Measurements from ENCODE around the gene SMURF1.

Gene SMURF1

DNA sequence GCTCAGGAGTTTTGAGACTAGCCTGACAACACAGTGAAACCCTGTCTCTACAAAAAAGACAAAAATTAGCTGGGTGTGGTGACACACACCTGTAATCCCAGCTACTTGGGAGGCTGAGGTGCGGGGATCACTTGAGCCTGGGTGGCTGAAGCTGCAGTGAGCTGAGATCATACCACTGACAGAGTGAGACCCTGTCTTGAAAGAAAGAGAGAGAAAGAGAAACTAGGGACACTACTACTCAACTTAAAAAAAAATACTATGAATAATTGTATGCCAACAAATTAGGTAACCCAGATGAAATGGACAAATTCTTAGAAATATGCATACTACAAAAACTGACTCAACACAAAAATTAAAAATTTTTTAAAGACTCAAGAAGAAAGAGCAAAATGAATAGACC is 28.5 kb downstream of the SMURF1 start:
- no peak for FAIRE-seq

GRCh38 chr7:99112979-99113378 is 30.9 kb downstream of the SMURF1 start:
- FAIRE-seq, result no peak

More for the DNA sequence above, 28.5 kb downstream of the SMURF1 start:
- DNase-seq (ENCODE audit: insufficient read length, low spot score), result no peak
- TF ChIP-seq SPI1 (IDR thresholded peaks at IDR 0.05; ENCODE audit: low read depth, low read length) (no peak), TAF1 (IDR thresholded peaks at IDR 0.05; ENCODE audit: low read depth, low read length) (no peak), POU2F2 (IDR thresholded peaks at IDR 0.05; ENCODE audit: low read depth, low read length) (no peak), PAX5 (IDR thresholded peaks at IDR 0.05; ENCODE audit: insufficient read depth, low read length, severe bottlenecking) (no peak), POLR2AphosphoS5 (IDR thresholded peaks at IDR 0.05; ENCODE audit: low read depth, low read length) (no peak), POLR2A (IDR thresholded peaks at IDR 0.05; ENCODE audit: low read depth, low read length) (no peak)

DNA sequence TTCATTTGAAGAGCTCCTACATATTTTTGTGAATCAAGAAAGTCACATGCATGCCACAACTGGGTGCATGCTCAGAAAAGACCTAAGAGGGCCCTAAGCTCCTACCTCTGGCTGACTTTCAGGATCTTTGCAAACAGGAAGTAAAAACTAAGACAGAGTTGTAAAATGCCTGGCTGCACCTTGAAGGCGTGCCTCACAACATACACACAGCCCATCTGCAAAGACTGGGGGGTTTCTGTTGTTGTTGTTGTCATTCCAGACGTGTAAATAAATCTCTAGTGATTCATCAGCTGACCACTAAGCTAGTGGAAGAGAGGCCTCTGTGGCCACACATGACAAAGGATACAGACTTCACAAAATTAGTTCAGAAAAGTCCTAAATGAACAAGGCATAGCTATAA is 31.8 kb downstream of the SMURF1 start:
- no peak for TF ChIP-seq POLR2AphosphoS5 (IDR thresholded peaks at IDR 0.05; ENCODE audit: low read depth, low read length)
- no peak for TF ChIP-seq TAF1 (IDR thresholded peaks at IDR 0.05; ENCODE audit: low read depth, low read length)
- peak; percentile 88 for FAIRE-seq
- peak; percentile 14 for DNase-seq (ENCODE audit: insufficient read length, low spot score)

More at GRCh38 chr7:99112979-99113378, 30.9 kb downstream of the SMURF1 start:
- TF ChIP-seq POLR2AphosphoS5 (IDR thresholded peaks at IDR 0.05; ENCODE audit: low read depth, low read length), result no peak
- TF ChIP-seq TAF1 (IDR thresholded peaks at IDR 0.05; ENCODE audit: low read depth, low read length), result no peak
- no peak for TF ChIP-seq POLR2A (IDR thresholded peaks at IDR 0.05; ENCODE audit: low read depth, low read length)
- no peak for TF ChIP-seq PAX5 (IDR thresholded peaks at IDR 0.05; ENCODE audit: insufficient read depth, low read length, severe bottlenecking)
- TF ChIP-seq POU2F2 (IDR thresholded peaks at IDR 0.05; ENCODE audit: low read depth, low read length), result no peak
- TF ChIP-seq SPI1 (IDR thresholded peaks at IDR 0.05; ENCODE audit: low read depth, low read length), result no peak
- DNase-seq (ENCODE audit: insufficient read length, low spot score), result no peak

DNA sequence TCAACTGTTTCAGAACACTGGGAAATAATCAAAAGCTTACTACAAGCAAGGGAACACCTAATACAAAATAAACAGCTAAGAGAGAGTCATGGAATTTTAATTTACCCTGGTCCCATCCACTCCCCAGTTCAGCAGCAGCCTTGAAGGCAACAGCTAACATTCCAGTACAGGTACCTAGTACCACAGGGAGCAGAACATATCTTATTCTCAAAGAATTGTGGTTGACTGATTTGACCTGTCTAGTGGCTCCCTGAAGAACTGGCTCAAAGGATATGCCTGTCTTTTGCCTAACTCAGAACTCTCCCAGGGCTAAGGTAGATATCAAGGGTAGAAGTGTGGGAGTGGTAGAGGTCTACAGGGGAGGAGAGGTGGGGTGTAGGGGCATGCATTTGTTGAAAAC is 32.3 kb downstream of the SMURF1 start:
- TF ChIP-seq PAX5 (IDR thresholded peaks at IDR 0.05; ENCODE audit: insufficient read depth, low read length, severe bottlenecking) (no peak), TAF1 (IDR thresholded peaks at IDR 0.05; ENCODE audit: low read depth, low read length) (no peak), POLR2AphosphoS5 (IDR thresholded peaks at IDR 0.05; ENCODE audit: low read depth, low read length) (no peak), POLR2A (IDR thresholded peaks at IDR 0.05; ENCODE audit: low read depth, low read length) (no peak), POU2F2 (IDR thresholded peaks at IDR 0.05; ENCODE audit: low read depth, low read length) (no peak), SPI1 (IDR thresholded peaks at IDR 0.05; ENCODE audit: low read depth, low read length) (no peak)
- DNase-seq (ENCODE audit: insufficient read length, low spot score) (no peak), FAIRE-seq (peak; percentile 38)

DNA sequence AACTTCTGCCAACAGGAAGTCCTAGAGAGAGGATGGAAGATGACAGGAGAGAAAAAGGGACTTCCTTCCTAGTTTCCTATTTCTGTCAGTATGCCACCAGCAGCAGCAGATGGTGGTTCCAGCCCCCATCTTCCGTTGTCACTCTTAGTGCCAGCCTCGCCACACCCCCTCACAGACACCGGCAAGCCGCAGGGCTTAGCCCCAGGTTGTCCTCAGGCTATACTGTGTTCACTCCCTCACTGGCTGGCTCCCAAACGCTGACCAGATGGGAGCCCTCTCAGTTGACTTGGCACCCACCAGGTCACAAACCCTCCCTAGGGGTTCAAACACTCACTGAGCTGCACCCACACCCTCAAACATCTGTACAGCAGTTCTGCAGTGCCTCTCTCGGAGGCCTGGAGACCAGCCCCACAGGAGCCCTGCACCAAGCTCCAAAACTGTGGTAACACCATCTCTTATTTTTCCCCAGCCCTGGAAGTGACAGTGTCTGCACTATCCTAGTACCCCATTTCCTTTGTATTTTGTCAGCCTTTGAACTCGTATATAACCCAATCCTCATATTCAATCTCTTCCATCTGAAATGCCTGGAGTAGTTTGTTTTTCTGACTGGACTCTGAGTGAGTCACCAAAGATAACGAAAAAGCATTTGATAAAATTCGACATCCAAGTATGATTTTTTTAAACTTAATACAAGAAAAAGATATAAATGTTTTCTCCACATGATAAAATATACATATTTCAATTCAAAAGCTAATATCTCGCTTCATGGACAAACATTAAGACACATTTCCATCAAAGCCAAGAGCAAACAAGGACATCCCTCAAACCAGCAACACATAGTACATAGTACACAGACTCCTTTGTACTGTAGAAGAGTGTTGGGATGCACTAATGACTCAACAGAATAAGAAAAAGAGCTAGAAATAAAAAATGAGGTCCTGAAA is 34.5 kb downstream of the SMURF1 start:
- TF ChIP-seq POLR2A (IDR thresholded peaks at IDR 0.05; ENCODE audit: low read depth, low read length) (no peak), TAF1 (IDR thresholded peaks at IDR 0.05; ENCODE audit: low read depth, low read length) (no peak), SPI1 (IDR thresholded peaks at IDR 0.05; ENCODE audit: low read depth, low read length) (no peak), PAX5 (IDR thresholded peaks at IDR 0.05; ENCODE audit: insufficient read depth, low read length, severe bottlenecking) (no peak), POU2F2 (IDR thresholded peaks at IDR 0.05; ENCODE audit: low read depth, low read length) (no peak)
- DNase-seq (ENCODE audit: insufficient read length, low spot score) (no peak), FAIRE-seq (no peak)

DNA sequence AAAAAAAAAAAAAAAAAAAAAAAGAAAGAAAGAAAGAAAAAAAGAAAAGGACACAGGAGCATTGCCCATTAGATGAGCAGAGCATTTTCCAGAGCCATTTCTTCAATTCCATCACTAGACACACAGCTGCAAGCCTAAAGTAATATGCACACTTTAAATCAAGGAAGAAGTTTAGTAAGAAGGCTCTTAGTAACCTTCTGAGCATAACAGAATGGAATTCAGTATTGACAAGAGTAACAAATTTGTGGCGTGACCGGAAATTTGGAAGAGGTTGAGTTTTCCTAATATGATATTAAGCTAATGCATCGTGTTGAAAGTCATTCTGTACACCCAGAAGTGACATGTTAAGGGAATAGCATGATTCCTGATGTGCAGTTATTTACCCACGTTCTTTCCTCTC is 35.3 kb downstream of the SMURF1 start:
- FAIRE-seq, result no peak
- no peak for DNase-seq (ENCODE audit: insufficient read length, low spot score)
- no peak for TF ChIP-seq POLR2A (IDR thresholded peaks at IDR 0.05; ENCODE audit: low read depth, low read length)
- TF ChIP-seq TAF1 (IDR thresholded peaks at IDR 0.05; ENCODE audit: low read depth, low read length), result no peak
- TF ChIP-seq POU2F2 (IDR thresholded peaks at IDR 0.05; ENCODE audit: low read depth, low read length), result no peak
- no peak for TF ChIP-seq PAX5 (IDR thresholded peaks at IDR 0.05; ENCODE audit: insufficient read depth, low read length, severe bottlenecking)
- TF ChIP-seq SPI1 (IDR thresholded peaks at IDR 0.05; ENCODE audit: low read depth, low read length), result no peak
- TF ChIP-seq POLR2AphosphoS5 (IDR thresholded peaks at IDR 0.05; ENCODE audit: low read depth, low read length), result no peak

- no peak for TF ChIP-seq POLR2A (IDR thresholded peaks at IDR 0.05; ENCODE audit: low read depth, low read length)
- TF ChIP-seq POU2F2 (IDR thresholded peaks at IDR 0.05; ENCODE audit: low read depth, low read length), result no peak
- TF ChIP-seq PAX5 (IDR thresholded peaks at IDR 0.05; ENCODE audit: insufficient read depth, low read length, severe bottlenecking), result no peak
- no peak for TF ChIP-seq TAF1 (IDR thresholded peaks at IDR 0.05; ENCODE audit: low read depth, low read length)
- TF ChIP-seq POLR2AphosphoS5 (IDR thresholded peaks at IDR 0.05; ENCODE audit: low read depth, low read length), result no peak
- no peak for TF ChIP-seq SPI1 (IDR thresholded peaks at IDR 0.05; ENCODE audit: low read depth, low read length)
- no peak for FAIRE-seq
- no peak for DNase-seq (ENCODE audit: insufficient read length, low spot score)
These were observed 37.1 kb downstream of the SMURF1 start for GRCh38 chr7:99106821-99107241.

GRCh38 chr7:99106411-99106810 is 37.5 kb downstream of the SMURF1 start:
- TF ChIP-seq POLR2A (IDR thresholded peaks at IDR 0.05; ENCODE audit: low read depth, low read length), result no peak
- no peak for TF ChIP-seq PAX5 (IDR thresholded peaks at IDR 0.05; ENCODE audit: insufficient read depth, low read length, severe bottlenecking)
- no peak for TF ChIP-seq SPI1 (IDR thresholded peaks at IDR 0.05; ENCODE audit: low read depth, low read length)
- no peak for TF ChIP-seq POU2F2 (IDR thresholded peaks at IDR 0.05; ENCODE audit: low read depth, low read length)
- TF ChIP-seq TAF1 (IDR thresholded peaks at IDR 0.05; ENCODE audit: low read depth, low read length), result no peak
- no peak for TF ChIP-seq POLR2AphosphoS5 (IDR thresholded peaks at IDR 0.05; ENCODE audit: low read depth, low read length)
- no peak for FAIRE-seq
- DNase-seq (ENCODE audit: insufficient read length, low spot score), result no peak

DNA sequence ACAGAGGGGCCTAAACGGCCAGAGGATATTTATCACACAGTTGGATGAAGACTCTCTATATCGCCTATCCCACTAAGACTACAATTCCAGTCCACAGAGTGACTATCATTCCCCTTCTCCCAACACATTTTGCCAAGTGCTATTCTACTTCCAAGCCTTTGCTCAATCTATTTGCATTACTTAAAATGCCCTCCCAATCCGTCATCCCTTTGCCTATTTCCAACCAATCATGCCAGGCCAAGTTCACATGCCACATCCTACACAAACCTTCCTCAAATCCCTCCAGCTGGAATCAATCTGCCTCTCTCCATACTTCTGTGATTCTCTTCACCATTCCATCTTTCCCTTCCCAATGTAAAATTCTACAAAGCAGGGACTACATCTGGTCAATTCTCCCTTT is 38.2 kb downstream of the SMURF1 start:
- FAIRE-seq (no peak), DNase-seq (ENCODE audit: insufficient read length, low spot score) (no peak)
- TF ChIP-seq SPI1 (IDR thresholded peaks at IDR 0.05; ENCODE audit: low read depth, low read length), result no peak
- TF ChIP-seq TAF1 (IDR thresholded peaks at IDR 0.05; ENCODE audit: low read depth, low read length), result no peak
- no peak for TF ChIP-seq PAX5 (IDR thresholded peaks at IDR 0.05; ENCODE audit: insufficient read depth, low read length, severe bottlenecking)
- TF ChIP-seq POU2F2 (IDR thresholded peaks at IDR 0.05; ENCODE audit: low read depth, low read length), result no peak
- TF ChIP-seq POLR2AphosphoS5 (IDR thresholded peaks at IDR 0.05; ENCODE audit: low read depth, low read length), result no peak
- no peak for TF ChIP-seq POLR2A (IDR thresholded peaks at IDR 0.05; ENCODE audit: low read depth, low read length)

Measured in GM12891 (cell line).